GM18502 (cell line): ENCODE results near the gene MPV17L.
"Not testable (repeated sequence)": the region's sequence is repeated elsewhere in the genome, so short reads cannot be mapped to it uniquely, and the experiment has no call there.

Experiments used
- ATAC-seq: cut with Tn5 transposase; IDR thresholded peaks from one replicate; pipeline ENCODE4 v1.9.1; 2021; ENCODE audit warnings: mild to moderate bottlenecking; ENCODE audit not compliant: unreplicated experiment, poor library complexity

MPV17L gene

GRCh38 chr16:15445450-15445849, 49.9 kb downstream of the MPV17L start:
- ATAC-seq = no peak

GRCh38 chr16:15446901-15447300, 51.3 kb downstream of the MPV17L start:
- no peak for ATAC-seq

GRCh38 chr16:15450624-15451023, 55.1 kb downstream of the MPV17L start:
- no peak for ATAC-seq

- no peak for ATAC-seq
Measured at GRCh38 chr16:15451098-15451731, 55.7 kb downstream of the MPV17L start.

GRCh38 chr16:15452246-15452855, 56.8 kb downstream of the MPV17L start:
- no peak for ATAC-seq

- not testable (repeated sequence) for ATAC-seq
Measured at GRCh38 chr16:15453296-15453695, 57.7 kb downstream of the MPV17L start.

- not testable (repeated sequence) for ATAC-seq
Measured at GRCh38 chr16:15454933-15455332, 59.4 kb downstream of the MPV17L start.

GRCh38 chr16:15457400-15457799, 61.8 kb downstream of the MPV17L start:
- ATAC-seq = no peak

GRCh38 chr16:15457958-15458357, 62.4 kb downstream of the MPV17L start:
- ATAC-seq = no peak

GRCh38 chr16:15459791-15460190, 64.2 kb downstream of the MPV17L start:
- no peak for ATAC-seq

GRCh38 chr16:15460601-15461000, 65.0 kb downstream of the MPV17L start:
- ATAC-seq = no peak

- no peak for ATAC-seq
Measured at GRCh38 chr16:15461376-15461775, 65.8 kb downstream of the MPV17L start.
